Thyroid gland (tissue), 4 donors: ENCODE results near the gene CSRNP3.

Experiments used
- CTCF ChIP-seq, 6 experiments: fragments of 200-600 bp in 3 of 6; fragments of 450-650 bp in 3 of 6; sonication (generic) in 3 of 6; IDR thresholded peaks; one replicate each; pipeline ENCODE4 v1.5.1; 2016 to 2019; ENCODE audit warnings: antibody characterized with exemption in 6 of 6, mild to moderate bottlenecking in 2 of 6, inconsistent platforms in 1 of 6, moderate library complexity in 1 of 6
- POLR2A ChIP-seq, 2 donors: fragments of 450-650 bp; IDR thresholded peaks; one replicate each; pipeline ENCODE4 v1.6.1; 2017; ENCODE audit warnings: antibody characterized with exemption in 2 of 2, mild to moderate bottlenecking in 2 of 2, moderate library complexity in 1 of 2

GRCh38 chr2:165494573-165494972, 25.1 kb downstream of the CSRNP3 start:
- TF ChIP-seq POLR2A (IDR thresholded peaks at IDR 0.05) = no peak
- TF ChIP-seq CTCF (IDR thresholded peaks at IDR 0.05) = no peak
